ENCODE measurements around the gene NEK3.
"Not testable (repeated sequence)": the region's sequence is repeated elsewhere in the genome, so short reads cannot be mapped to it uniquely, and the experiment has no call there.

Gene NEK3

DNA sequence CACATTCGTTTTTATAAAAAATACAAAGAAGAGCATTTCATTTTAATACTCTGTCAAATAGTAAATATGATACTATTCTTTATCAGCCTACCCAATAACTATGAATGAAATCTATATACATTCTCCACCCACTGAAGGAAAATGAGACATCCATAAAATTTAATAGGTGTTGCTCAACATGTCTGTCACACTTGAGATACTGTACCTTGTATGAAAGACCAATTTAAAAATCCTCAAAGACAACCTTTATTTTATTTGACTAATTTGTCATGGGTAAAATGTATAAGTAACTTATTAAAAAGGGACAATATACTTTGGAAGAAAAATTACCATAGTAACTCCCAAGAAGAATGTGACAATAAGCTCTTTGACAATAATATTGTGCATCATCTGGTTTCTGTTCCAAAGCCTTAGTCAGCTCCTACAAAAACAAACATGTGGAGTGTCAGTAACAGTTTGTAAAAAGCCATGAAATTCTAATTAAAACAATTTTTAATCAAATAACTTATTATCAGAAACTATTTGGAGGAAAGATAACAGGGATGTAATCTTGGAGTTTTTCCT is 11.5 kb upstream of the NEK3 start:
- DNase-seq (ENCODE audit: low read depth in 1 of 2, low spot score in 1 of 2), result not testable (repeated sequence)

DNA sequence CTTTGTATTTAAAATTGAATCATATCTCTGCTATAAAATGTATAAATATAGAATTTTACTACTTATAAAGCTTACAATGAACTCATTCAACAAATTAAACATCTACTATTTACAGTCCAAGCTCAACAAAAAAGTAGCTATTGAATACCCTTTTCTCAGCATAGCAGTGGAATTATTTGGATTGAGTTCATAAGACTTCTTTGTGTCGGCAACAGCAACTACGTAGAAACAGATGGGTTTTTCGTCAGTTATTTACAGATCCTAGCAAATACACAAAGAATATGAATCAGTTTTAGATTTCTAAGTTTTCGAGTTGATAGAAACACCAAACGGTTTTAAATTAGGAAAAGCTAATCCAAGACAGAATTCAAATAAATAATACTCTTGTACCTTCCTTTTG is 10.4 kb upstream of the NEK3 start:
- no peak for DNase-seq (ENCODE audit: low read depth in 1 of 2, low spot score in 1 of 2)

DNA sequence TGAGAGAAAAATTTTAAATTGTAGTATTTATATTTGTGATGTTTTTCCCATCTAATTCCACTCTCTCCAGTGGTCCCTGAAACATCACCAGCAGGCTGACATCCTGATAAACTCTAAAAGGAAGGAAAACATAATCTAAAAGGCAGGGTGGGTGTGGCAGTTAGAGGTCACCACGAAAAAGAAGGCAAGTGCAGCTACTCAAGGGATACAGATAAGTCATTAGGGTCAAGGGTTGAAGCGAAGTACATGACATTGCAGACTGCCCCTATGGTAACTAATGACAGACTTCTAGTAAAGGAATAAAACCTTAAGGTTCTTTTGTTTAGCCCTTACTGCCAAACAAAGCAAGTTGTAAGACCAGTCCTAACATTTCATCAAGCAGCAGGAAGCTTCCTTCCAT is 6.0 kb upstream of the NEK3 start:
- DNase-seq (ENCODE audit: low read depth in 1 of 2, low spot score in 1 of 2), result no peak

DNA sequence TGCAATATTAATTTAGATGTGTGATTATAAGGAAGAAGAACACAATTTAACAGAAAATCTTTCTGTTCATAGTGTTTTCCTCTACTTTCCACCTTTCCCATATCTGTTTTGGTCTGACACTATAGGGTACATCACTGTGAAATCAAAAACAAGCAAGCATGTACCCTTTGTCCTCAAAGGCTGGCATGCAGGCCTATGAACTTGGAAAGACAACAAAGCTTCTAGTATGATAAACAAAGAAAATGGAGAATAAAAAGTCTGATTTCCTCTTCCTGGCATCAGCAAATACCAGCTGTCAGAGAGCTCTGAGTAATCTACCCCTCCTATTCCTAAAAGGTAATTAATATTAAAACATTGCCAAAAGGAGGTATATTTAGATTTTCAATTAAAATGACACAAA is 5.6 kb upstream of the NEK3 start:
- DNase-seq (ENCODE audit: low read depth in 1 of 2, low spot score in 1 of 2), result no peak

DNA sequence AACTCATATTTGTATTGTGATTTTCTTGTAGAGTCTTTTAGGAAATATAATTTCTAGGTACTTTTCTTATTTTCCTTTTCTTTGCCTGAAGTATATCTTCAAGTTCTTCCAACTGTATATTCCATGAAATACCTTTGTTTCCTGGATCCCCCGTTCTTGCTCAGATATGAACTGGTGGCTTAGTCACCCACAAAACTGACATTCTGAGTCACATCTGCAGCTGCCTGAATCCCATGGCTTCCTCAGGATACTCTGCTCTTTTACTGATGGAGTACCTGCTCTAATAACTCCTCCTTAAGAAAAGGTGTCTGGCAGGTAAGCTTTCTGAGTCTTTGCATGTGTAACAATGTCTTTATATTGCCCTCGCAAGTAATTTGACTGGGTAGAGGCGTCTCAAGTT is 4.5 kb upstream of the NEK3 start:
- DNase-seq (ENCODE audit: low read depth in 1 of 2, low spot score in 1 of 2), result not testable (repeated sequence)

DNA sequence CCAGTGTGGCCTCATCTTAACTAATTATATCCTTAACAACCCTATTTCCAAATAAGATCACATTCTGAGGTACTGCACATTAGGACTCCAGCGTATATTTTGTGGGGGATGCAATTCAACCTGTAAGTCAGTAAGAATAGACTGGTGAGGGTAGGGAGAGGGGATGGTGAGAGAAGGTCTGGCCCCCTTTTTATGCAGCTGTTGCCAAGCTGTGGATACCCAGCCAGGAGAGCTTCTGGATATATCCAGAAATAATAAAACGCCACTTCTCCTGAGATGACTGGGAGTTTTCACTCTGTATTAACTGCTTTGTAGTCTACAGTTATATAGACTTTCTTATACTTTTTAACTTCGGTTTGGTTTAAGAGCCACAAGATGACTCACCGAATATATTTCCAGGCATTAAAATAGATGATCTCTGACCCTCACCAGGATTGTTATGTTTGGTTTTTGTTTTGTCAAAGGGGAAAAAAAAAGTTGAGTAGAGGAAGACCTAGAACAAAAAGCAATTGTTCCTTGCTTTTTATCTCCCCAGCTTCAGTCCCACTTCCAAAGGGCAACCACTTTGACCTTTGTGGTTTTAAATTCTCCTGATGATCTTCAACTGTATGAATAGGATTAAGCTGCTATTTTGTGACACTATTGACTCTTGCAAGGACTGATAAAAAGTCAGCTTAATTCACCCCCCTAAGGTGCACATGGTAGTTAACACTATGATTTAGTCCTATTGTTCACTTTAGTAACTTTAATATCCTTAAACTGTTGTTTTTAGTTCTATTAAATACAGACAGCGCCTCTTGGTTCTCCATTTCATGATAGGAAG is 3.1 kb upstream of the NEK3 start:
- DNase-seq (ENCODE audit: low read depth in 1 of 2, low spot score in 1 of 2), result no peak

DNA sequence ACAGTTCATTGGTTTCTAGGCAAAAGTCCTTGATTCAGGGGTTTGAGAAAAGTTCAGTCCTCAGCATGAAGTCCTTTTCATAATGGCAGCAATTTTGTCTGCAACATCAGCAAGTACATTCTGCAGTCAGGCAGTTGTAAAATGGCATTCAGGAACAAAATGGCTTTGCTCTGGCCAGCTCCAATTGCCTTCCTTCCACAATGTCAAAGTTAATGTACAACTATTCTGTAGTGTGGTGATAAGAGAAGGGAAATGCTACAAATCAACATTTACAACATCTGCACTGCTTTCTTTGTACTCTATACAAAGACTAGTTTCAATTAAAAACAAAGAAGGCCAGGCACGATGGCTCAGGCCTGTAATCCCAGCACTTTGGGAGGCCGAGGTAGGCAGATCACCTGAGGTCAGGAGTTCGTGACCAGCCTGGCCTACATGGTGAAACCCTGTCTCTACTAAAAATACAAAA is 1.8 kb upstream of the NEK3 start:
- no peak for DNase-seq (ENCODE audit: low read depth in 1 of 2, low spot score in 1 of 2)

DNA sequence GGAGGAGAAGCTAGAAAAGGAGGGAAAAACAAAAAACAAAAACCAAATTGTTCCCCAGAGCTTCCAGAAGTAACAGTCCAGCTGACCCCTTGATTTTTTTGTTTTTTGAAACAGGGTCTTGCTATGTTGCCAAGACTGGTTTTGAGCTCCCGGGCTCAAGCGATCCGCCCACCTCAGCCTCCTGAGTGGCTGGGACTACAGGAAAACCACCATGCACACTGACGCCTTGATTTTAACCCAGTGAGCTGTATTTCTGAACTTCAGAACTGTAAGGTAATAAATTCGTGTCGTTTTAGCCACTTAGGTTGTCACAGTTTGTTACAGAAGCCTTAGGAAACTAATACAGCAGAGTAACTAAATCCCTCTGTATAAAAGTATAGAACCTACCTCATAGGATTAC is 1.1 kb upstream of the NEK3 start:
- no peak for DNase-seq (ENCODE audit: low read depth in 1 of 2, low spot score in 1 of 2)

DNA sequence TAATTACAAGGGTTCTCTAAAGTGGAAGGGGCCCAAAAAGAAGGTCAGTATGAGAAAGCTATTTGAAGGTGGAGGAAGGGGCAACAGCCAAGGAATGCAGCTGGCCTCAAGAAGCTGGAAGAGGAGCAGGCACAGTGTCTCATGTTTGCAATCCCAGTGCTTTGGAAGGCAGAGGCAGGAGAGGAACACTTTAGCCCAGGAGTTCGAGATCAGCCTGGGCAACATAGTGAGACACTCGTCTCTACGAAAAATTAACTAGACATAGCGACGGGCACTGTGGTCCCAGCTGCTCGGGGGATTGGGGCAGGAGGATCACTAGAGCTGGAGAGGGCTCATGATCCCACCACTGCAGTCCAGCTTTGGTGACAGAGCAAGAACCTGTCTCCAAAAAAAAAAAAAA is 656 bp upstream of the NEK3 start:
- no peak for DNase-seq (ENCODE audit: low read depth in 1 of 2, low spot score in 1 of 2)

DNA sequence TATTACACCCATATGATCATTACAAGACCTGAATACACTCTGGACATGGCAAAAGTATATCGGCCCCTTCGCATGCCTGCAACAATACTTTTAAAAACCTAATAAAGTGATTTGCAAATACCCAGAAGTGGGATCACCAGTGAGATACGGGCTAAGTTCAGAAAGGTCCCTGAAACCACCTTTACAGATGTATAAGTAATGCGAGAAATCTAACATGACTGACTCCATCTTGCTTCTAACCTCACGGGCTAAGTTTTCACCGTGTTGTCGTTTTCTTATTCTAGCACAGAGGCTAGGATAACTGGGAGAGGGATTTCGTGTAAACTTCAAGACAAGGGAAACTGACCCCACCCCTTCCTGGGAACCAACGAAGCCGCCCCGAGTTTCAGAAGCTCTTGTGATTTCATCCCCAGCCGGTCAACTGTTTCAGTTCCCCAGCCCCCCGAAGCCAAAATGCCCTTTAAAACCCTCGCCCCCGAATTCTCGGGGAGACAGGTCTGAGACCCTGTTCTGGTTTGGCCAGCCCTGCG is 703 bp downstream of the NEK3 start:
- DNase-seq (ENCODE audit: low read depth in 1 of 2, low spot score in 1 of 2), result no peak

DNA sequence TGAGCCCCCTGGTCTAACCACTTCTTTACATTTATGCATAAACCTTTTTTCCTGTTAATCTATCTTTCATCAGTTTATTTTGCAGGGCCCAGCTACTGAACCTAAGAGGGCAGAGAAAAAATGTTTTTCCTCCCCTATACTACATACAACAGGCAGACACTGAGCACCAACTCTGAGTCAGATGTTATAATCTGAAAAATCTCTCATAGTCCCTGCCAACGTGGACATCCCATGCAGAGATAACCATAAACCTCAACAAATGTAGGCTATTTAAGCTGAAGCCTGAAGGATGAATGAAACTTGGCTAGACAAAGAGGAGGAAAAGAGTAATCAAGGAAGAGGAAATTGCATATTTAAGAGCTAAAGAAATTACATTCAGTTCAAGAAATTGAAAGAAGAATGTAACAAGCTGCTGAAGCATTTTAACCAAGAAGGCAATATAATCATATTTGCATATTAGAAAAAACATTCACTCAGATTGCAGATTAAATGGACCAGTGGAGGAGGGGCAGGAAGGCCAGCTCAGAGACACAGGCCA is 2.6 kb downstream of the NEK3 start:
- no peak for DNase-seq (ENCODE audit: low read depth in 1 of 2, low spot score in 1 of 2)

DNA sequence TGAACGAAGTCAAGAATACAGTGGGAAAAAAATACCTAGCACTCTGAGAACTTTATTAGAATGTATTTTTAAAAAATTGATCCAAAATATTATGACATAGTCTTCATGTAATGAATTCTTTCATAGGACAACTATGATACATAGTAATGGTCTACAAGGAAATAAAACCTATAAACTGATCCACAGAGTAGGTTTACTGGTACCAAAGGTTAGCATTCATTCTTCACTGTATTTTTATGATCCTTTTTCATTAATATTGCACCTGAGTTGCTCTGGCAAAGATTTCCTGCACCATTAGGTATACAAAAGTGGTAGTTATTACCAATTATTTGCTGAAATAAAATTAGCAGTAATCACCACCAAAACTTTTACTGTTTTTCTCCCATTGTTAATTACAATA is 4.2 kb downstream of the NEK3 start:
- DNase-seq (ENCODE audit: low read depth in 1 of 2, low spot score in 1 of 2), result no peak

DNA sequence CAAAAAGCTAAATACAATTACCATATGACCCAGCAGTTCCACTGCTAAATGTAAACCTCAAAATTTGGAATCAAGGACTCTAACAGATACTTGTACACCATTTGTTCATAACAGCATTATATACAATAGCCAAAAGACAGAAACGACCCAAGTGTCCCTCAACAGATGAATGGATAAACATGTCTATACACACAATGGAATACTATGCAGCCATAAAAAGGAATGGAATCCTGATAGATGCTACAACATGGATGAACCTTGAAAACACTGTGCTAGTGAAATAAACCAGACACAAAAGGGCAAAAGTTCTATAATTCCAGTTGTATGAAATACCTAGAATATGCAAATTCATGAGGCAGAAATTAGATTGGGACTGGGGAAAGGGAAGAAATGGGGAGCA is 12.2 kb downstream of the NEK3 start:
- DNase-seq (ENCODE audit: low read depth in 1 of 2, low spot score in 1 of 2), result no peak

DNA sequence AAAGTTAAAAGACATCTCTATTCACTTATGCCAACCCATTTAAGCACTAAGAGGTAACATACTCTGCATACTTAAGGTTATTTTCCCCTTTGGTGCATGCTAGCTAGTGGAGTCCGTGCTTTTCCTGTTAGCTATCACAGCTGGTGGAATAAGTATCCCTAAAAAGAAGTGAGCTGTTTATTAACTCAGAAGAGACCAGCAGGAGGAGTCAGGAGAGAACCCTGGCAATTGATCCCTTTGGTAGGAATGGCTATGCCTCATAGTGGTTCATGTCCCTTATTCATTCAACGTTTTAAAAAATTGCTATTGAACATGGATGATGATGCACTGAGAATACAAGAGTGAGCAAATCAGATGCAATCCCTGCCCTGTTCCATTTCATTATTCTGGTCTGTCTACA is 18.1 kb downstream of the NEK3 start:
- DNase-seq (ENCODE audit: low read depth in 1 of 2, low spot score in 1 of 2), result no peak

DNA sequence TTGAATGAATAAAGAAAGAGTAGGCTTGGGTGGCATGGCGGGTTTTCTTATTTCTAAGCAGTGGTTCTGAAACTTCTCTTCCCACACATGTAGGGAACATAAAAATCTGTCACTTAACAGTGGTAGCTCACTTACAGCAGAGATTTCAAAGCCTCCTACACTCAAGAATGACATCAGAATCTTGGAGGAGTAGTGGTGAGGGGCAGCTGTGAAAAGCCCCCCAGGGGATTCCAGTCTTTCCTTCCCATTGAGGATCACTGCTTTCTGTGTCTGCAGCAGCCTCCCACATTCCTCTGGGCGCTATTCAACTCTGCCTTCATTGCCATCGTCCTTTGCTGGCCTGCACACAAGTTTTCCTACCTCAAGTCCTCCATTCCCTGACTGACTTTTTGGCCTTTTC is 21.9 kb downstream of the NEK3 start:
- no peak for DNase-seq (ENCODE audit: low read depth in 1 of 2, low spot score in 1 of 2)

DNA sequence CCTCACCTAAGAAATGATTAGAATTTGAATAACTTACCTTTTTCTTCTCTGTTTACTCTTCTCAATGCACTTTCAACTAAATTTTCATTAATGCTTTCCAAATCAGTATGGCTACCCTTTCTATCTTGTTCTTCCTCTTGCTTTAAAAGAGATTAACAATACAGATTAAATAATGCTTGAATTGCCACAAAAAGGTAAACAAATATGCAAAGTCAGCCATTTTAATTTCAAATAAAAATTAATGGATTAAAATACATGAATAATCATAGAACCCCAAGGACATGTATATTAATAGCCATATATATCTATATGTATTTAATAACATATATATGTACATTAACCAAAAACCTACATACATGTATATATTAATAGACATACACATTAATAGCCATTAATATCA is 22.6 kb downstream of the NEK3 start:
- DNase-seq (ENCODE audit: low read depth in 1 of 2, low spot score in 1 of 2), result no peak

DNA sequence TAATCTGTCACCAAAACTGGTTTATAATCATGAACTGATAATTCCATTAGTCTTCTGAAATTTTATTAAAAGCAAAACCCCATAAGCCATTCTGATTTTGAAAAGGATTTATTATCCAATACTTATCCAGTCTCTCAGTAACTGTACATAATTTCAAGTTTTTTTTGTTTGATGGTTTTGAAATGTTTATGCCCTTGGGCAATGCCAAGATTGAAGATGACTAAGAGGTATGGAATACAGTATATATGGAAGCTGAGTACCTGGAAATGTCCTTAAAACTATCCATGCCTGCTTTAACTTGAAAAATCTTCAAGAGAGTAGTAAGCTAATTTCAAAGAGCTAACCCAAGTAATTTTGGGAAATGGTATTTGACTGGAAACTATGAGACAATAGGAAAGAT is 28.8 kb downstream of the NEK3 start:
- no peak for DNase-seq (ENCODE audit: low read depth in 1 of 2, low spot score in 1 of 2)

DNA sequence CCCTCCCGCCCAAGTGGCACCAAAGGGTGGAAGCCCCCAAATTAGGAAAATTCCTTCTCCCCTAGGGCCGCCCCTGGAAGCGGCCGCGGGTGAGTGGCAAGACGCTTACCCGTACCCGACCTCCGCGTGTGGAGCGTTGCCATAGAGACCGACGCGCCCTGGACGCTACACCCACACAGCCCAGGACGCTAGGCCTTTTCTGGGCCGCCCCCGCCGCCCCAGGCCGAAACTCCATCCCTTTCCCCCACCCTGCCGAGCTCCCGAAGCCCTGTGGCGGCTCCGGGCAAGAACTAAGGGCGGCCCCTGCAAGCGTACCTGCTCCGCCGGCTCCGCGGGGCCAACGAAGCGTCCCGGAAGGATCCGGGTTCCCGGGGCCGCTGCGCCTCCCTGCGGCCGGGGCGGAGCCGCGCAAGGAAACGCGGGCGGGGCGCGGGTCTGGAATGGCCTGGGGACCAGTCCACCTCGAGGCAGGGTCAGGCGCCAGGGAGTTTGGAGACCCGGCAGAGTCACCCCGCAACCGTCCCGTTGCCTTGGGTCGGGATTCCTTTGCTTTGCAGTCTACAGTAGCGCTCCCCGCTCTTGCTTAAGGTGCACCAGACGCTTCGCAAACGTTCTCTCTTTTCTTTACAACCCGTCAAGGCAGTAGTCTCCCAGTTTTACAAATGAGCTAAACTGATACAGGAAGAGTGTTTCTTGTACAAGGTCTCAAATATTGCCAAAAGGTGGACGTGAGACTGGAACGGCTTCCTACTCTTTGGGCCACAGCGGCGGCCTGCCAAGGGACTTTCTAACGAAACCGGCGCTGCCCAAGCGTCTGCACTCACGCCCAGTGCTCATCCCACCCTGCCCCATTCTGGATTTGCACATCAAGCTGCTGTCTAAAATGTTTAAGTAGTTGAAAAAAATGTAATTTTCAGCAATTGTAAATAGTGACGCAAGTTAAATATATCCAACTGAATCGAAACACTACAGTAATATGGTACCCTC is 30.4 kb downstream of the NEK3 start, which contains the start of gene NEK5:
TSS of gene NEK5 (minus strand) at position 360 of the 987 bp plus-strand sequence. CDS start 1,591 bp downstream, outside the sequence.
- peak; percentile 22 to 30 for DNase-seq (ENCODE audit: low read depth in 1 of 2, low spot score in 1 of 2)

DNA sequence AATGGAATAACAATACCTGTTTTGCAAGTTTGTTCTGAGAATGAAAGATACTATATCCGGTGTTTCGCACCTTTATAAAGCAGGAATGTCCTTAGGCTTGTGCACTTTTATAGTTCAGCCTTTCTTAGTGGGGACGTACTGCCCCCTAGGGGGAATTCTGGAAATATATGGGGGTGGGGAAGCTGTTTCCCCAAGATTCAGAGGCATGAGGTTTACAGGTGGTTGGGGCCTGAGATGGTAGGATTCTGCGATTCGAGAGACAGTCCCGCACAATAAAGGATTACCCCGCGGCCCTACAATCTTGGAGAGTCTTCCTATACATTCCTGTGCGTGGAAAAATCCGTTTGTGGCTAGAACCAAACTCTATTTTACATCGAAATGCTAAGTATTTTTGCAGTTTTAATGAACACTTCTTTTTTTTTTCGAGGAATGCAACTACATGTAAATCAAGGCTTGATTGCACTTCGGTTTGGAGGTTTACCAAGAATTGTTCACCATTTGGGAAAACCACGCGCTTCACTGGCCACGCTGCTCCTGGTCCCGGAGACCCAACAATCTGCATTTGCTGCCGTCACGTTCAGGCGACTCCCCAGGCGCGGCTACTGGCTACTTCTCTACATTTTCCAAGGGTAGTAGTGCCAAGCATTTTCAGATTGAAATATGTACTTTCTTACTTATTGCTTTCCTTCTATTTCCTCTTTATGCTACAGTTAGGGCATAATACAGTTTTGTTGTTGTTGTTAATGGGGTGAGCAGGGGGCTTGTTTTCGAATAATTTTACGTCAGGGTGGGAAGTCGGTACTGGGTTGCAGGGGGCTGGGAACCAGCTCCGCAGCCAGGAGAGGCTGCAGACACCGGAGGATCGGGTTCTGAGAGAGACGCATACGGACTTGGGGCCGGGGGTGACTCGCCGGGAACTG is 31.4 kb downstream of the NEK3 start:
- peak in 1 of 2 donors; percentile 17 for DNase-seq (ENCODE audit: low read depth in 1 of 2, low spot score in 1 of 2)

DNA sequence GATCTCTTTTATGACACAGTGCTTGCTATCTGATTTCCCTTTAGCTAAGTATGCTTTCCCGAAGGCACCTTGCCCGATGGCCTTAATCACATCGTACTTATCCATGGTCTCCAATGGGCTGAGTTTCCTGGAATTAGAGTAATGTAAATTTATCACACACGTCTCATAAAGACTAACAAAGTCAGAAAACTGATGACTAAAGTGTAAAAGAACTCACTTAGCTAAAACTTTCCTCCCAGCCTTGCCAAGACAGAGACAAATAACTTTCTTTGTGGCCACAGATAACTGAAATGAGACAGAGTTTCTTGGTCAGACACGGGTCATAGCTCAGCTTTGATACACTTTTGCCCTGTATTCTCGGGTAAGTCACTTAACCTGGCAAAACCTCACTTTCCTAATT is 32.0 kb downstream of the NEK3 start:
- DNase-seq (ENCODE audit: low read depth in 1 of 2, low spot score in 1 of 2), result no peak

Measured in activated T-helper 1 cell treated with anti-CD3 and anti-CD28 coated beads, Interleukin-2, amount 50 U/mL, for 16 hours (primary cell).